GM12873 (cell line): ENCODE data around the gene FAM78A.

ENCODE experiments used
- CTCF ChIP-seq: IDR thresholded peaks from 2 replicates; pipeline ENCODE4 v1.5.1; 2012; ENCODE audit warnings: low read depth, mild to moderate bottlenecking, moderate library complexity, low read length, control low read depth; ENCODE audit not compliant: insufficient read depth; ENCODE audit errors: missing control alignments

Gene FAM78A

GRCh38 chr9:131278702-131279111, 2.4 kb upstream of the FAM78A start:
- no peak for TF ChIP-seq CTCF

GRCh38 chr9:131277910-131278701, 1.8 kb upstream of the FAM78A start:
- no peak for TF ChIP-seq CTCF

- no peak for TF ChIP-seq CTCF
These were observed 1.1 kb upstream of the FAM78A start for GRCh38 chr9:131277287-131277909.

- TF ChIP-seq CTCF: no peak
These were observed 579 bp upstream of the FAM78A start for GRCh38 chr9:131276891-131277286.

- TF ChIP-seq CTCF: peak; percentile 66
These were observed 797 bp downstream of the FAM78A start for GRCh38 chr9:131275332-131276093.

GRCh38 chr9:131274674-131275331, 1.5 kb downstream of the FAM78A start:
- TF ChIP-seq CTCF: no peak
